HFF-Myc (cell line): ENCODE results near the gene ELMO1.

Experiments used
- DNase-seq: peaks from one replicate; pipeline ENCODE4 v3.0.0-alpha.2; 2011; ENCODE audit warnings: low read depth; ENCODE audit errors: extremely low read depth
- H3K4me3 ChIP-seq: replicated peaks from 2 replicates; pipeline ENCODE4 v1.5.1; 2011; ENCODE audit warnings: low read depth, mild to moderate bottlenecking, control low read depth, low read length
- CTCF ChIP-seq: IDR thresholded peaks from 2 replicates; pipeline ENCODE4 v1.5.1; 2012; ENCODE audit warnings: mild to moderate bottlenecking, low read depth, low read length, control low read depth; ENCODE audit errors: missing control alignments

Gene ELMO1

GRCh38 chr7:37071124-37071523 lies 377.5 kb downstream of the ELMO1 start:
- TF ChIP-seq CTCF = no peak
- DNase-seq = no peak
- H3K4me3 ChIP-seq = no peak overlapping the region

GRCh38 chr7:37070471-37070870 lies 378.2 kb downstream of the ELMO1 start:
- H3K4me3 ChIP-seq = no peak overlapping the region
- no peak for TF ChIP-seq CTCF
- DNase-seq = no peak

- no peak for TF ChIP-seq CTCF
- DNase-seq = no peak
- H3K4me3 ChIP-seq = no peak overlapping the region
Measured at GRCh38 chr7:37070031-37070430, 378.6 kb downstream of the ELMO1 start.

- H3K4me3 ChIP-seq = no peak overlapping the region
- DNase-seq = no peak
- no peak for TF ChIP-seq CTCF
Measured at GRCh38 chr7:37069336-37069735, 379.3 kb downstream of the ELMO1 start.

GRCh38 chr7:37068902-37069301 lies 379.8 kb downstream of the ELMO1 start:
- DNase-seq = no peak
- no peak for TF ChIP-seq CTCF
- H3K4me3 ChIP-seq = no peak overlapping the region

GRCh38 chr7:37068038-37068437 lies 380.6 kb downstream of the ELMO1 start:
- no peak for TF ChIP-seq CTCF
- H3K4me3 ChIP-seq = no peak overlapping the region
- no peak for DNase-seq

GRCh38 chr7:37065779-37066271 lies 382.8 kb downstream of the ELMO1 start:
- no peak overlapping the region for H3K4me3 ChIP-seq
- TF ChIP-seq CTCF = no peak
- no peak for DNase-seq
